CD4-positive, CD25-positive, alpha-beta regulatory T cell (primary cell): Measurements from ENCODE around the gene GFOD1. TPM values are rescaled to one million over a fixed set of nuclear protein-coding genes. Genes with fewer than 3 reads are reported as not detected.

Source experiments
- ATAC-seq, 2 donors: fragments of 150-1000 bp; cut with Tn5 transposase; one replicate each; pipeline ENCODE4 v1.10.0; 2021; ENCODE audit warnings: low read depth in 2 of 2, moderate number of reproducible peaks in 2 of 2, moderate library complexity in 1 of 2
- DNase-seq, 3 donors: peaks; one replicate each; pipeline versions ENCODE4 v3.0.0 to v3.0.0-alpha.2; 2012 to 2022; ENCODE audit warnings: mixed read lengths in 1 of 3
- H3K27ac ChIP-seq: one replicate; pipeline ENCODE4 v1.7.0; 2013; ENCODE audit warnings: mild to moderate bottlenecking, low read length; ENCODE audit not compliant: insufficient read depth, poor library complexity, severe bottlenecking
- H3K27me3 ChIP-seq: one replicate; pipeline ENCODE4 v1.7.0; 2013; ENCODE audit warnings: low read length; ENCODE audit not compliant: control insufficient read depth, insufficient read depth
- H3K36me3 ChIP-seq: one replicate; pipeline ENCODE4 v1.7.0; 2013; ENCODE audit warnings: mild to moderate bottlenecking, low read length, moderate library complexity; ENCODE audit not compliant: control insufficient read depth, insufficient read depth
- H3K4me1 ChIP-seq: 2 replicates; pipeline ENCODE4 v1.7.0; 2013; ENCODE audit warnings: mild to moderate bottlenecking, low read length; ENCODE audit not compliant: insufficient read depth, control insufficient read depth, poor library complexity, severe bottlenecking
- H3K4me3 ChIP-seq: one replicate; pipeline ENCODE4 v1.7.0; 2013; ENCODE audit warnings: low read depth, mild to moderate bottlenecking, low read length, moderate library complexity
- H3K9me3 ChIP-seq, 2 experiments: 1 replicate in 1 of 2; 2 replicates in 1 of 2; pipeline ENCODE4 v1.7.0; 2013; ENCODE audit warnings: low read length in 2 of 2, mild to moderate bottlenecking in 1 of 2, moderate library complexity in 1 of 2; ENCODE audit not compliant: control insufficient read depth in 2 of 2
- H3K27ac Mint-ChIP-seq, 3 donors: one replicate each; pipeline ENCODE4 v1.8.0; 2020 to 2022; ENCODE audit warnings: mild to moderate bottlenecking in 3 of 3, mixed read lengths in 3 of 3, moderate library complexity in 2 of 3
- H3K27me3 Mint-ChIP-seq: one replicate; pipeline ENCODE4 v1.8.0; 2022; ENCODE audit warnings: mild to moderate bottlenecking, mixed read lengths
- H3K36me3 Mint-ChIP-seq: one replicate; pipeline ENCODE4 v1.8.0; 2020; ENCODE audit warnings: mixed read lengths
- H3K4me1 Mint-ChIP-seq, 4 donors: one replicate each; pipeline ENCODE4 v1.8.0; 2020 to 2022; ENCODE audit warnings: mixed read lengths in 4 of 4, mild to moderate bottlenecking in 1 of 4
- H3K4me3 Mint-ChIP-seq, 4 donors: one replicate each; pipeline ENCODE4 v1.8.0; 2020 to 2022; ENCODE audit warnings: mild to moderate bottlenecking in 4 of 4, mixed read lengths in 4 of 4, moderate library complexity in 3 of 4
- H3K9me3 Mint-ChIP-seq, 7 donors: one replicate each; pipeline ENCODE4 v1.8.0; 2020 to 2022; ENCODE audit warnings: mixed read lengths in 7 of 7, mild to moderate bottlenecking in 3 of 7, moderate library complexity in 2 of 7
- polyA plus RNA-seq, 4 donors: library from polyadenylated mRNA; unstranded; fragments of 300-500 nt; fragmentation: Illumina TruSeq; gene quantifications; one replicate each; pipeline ENCODE4 v1.2.3, GENCODE V29; 2021
- total RNA-seq: library from RNA; stranded (reverse); gene quantifications from one replicate; pipeline ENCODE4 v1.2.3, GENCODE V29; 2022

GFOD1 gene
- total and polyA plus RNA-seq, 5 donors from 2014 or later, result 0.06 to 1.8 (median 0.17) TPM

GRCh38 chr6:13527671-13528056 is 40.3 kb upstream of the GFOD1 start:
- ATAC-seq, result no peak
- H3K9me3 ChIP-seq, result no peaks in the 10 kb centered on the region
- H3K36me3 ChIP-seq, result no peaks in the 10 kb centered on the region
- no peaks in the 10 kb centered on the region for H3K36me3 Mint-ChIP-seq
- H3K27ac Mint-ChIP-seq, result no peak overlapping the region
- no peak overlapping the region for H3K4me3 Mint-ChIP-seq
- H3K27ac ChIP-seq, result no peak overlapping the region
- H3K4me1 Mint-ChIP-seq, result peaks cover 0 to 21% (median 7%) of the 10 kb centered on the region in 4 donors
- no peak overlapping the region for H3K4me3 ChIP-seq
- no peaks in the 10 kb centered on the region for H3K27me3 ChIP-seq
- H3K4me1 ChIP-seq, result peaks cover 11% of the 10 kb centered on the region
- H3K27me3 Mint-ChIP-seq, result peaks cover 9% of the 10 kb centered on the region
- no peaks in the 10 kb centered on the region for H3K9me3 Mint-ChIP-seq
- DNase-seq, result no peak

- Histone ChIP-seq H3K4me3 (no peak overlapping the region), H3K4me1 (peaks cover 11% of the 10 kb centered on the region), H3K27ac (no peak overlapping the region), H3K27me3 (no peaks in the 10 kb centered on the region), H3K9me3 (no peaks in the 10 kb centered on the region), H3K36me3 (no peaks in the 10 kb centered on the region)
- Mint-ChIP-seq H3K4me3 (peak overlapping the region in 1 of 4 donors; percentile 51), H3K9me3 (no peaks in the 10 kb centered on the region), H3K27me3 (peaks cover 9% of the 10 kb centered on the region), H3K4me1 (peaks cover 0 to 21% (median 7%) of the 10 kb centered on the region in 4 donors), H3K36me3 (no peaks in the 10 kb centered on the region), H3K27ac (peak overlapping the region; percentile 33 to 74 (median 60))
- DNase-seq, result peak in 2 of 3 donors; percentile 42 to 84
- ATAC-seq, result peak; percentile 87 to 89
Measured at GRCh38 chr6:13526727-13527670, 39.6 kb upstream of the GFOD1 start.

- H3K4me3 Mint-ChIP-seq, result peak overlapping the region in 1 of 4 donors; percentile 51
- Histone ChIP-seq H3K9me3 (no peaks in the 10 kb centered on the region), H3K4me1 (peaks cover 11% of the 10 kb centered on the region), H3K4me3 (no peak overlapping the region), H3K36me3 (no peaks in the 10 kb centered on the region), H3K27me3 (no peaks in the 10 kb centered on the region), H3K27ac (no peak overlapping the region)
- no peak for ATAC-seq
- peaks cover 0 to 21% (median 7%) of the 10 kb centered on the region in 4 donors for H3K4me1 Mint-ChIP-seq
- H3K9me3 Mint-ChIP-seq, result no peaks in the 10 kb centered on the region
- no peaks in the 10 kb centered on the region for H3K36me3 Mint-ChIP-seq
- no peak for DNase-seq
- peaks cover 11% of the 10 kb centered on the region for H3K27me3 Mint-ChIP-seq
- H3K27ac Mint-ChIP-seq, result peak overlapping the region; percentile 33 to 66 (median 60)
Measured at GRCh38 chr6:13526357-13526726, 38.9 kb upstream of the GFOD1 start.

DNA sequence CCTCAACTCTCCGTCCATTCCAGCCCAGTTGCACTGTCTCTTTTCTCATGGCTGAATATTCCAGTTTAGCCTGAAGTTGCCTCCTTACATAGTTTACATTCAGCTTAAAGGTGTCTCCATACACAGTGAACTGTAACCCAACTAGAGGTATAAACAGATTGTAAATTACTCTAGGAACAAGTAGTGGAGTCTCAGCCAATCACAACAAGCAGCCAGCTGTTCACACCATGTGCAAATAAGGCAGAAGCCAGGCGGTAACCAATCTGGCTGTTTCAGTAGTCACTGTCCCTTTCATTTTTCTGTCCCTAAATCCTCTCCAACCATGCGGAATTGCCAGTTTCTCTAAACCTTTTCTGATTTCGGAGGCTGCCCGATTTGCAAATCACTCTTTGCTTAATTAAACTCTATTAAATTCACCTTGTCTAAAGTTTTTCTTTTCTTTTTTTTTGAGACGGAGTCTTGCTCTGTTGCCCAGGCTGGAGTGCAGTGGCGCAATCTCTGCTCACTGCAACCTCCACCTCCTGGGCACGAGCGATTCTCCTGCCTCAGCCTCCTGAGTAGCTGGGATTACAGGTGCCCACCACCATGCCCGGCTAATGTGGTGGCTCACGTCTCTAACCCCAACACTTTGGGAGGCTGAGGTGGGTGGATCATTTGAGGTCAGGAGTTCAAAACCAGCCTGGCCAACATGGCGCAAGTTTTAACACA is 37.6 kb upstream of the GFOD1 start:
- Histone ChIP-seq H3K9me3 (no peaks in the 10 kb centered on the region), H3K27ac (no peak overlapping the region), H3K36me3 (no peaks in the 10 kb centered on the region), H3K4me1 (peaks cover 11% of the 10 kb centered on the region), H3K4me3 (no peak overlapping the region), H3K27me3 (no peaks in the 10 kb centered on the region)
- peaks cover 0 to 21% (median 7%) of the 10 kb centered on the region in 4 donors for H3K4me1 Mint-ChIP-seq
- DNase-seq, result no peak
- no peaks in the 10 kb centered on the region for H3K36me3 Mint-ChIP-seq
- no peak overlapping the region for H3K4me3 Mint-ChIP-seq
- peaks cover 18% of the 10 kb centered on the region for H3K27me3 Mint-ChIP-seq
- H3K27ac Mint-ChIP-seq, result peak overlapping the region in 1 of 3 donors; percentile 33
- no peaks in the 10 kb centered on the region for H3K9me3 Mint-ChIP-seq
- ATAC-seq, result no peak

GRCh38 chr6:13523826-13524622 is 36.6 kb upstream of the GFOD1 start:
- H3K36me3 ChIP-seq, result no peaks in the 10 kb centered on the region
- H3K9me3 ChIP-seq, result no peaks in the 10 kb centered on the region
- DNase-seq (no peak), ATAC-seq (no peak)
- Mint-ChIP-seq H3K4me3 (no peak overlapping the region), H3K36me3 (no peaks in the 10 kb centered on the region), H3K9me3 (no peaks in the 10 kb centered on the region), H3K4me1 (peaks cover 0 to 21% (median 7%) of the 10 kb centered on the region in 4 donors), H3K27me3 (peaks cover 24% of the 10 kb centered on the region), H3K27ac (peak overlapping the region in 1 of 3 donors; percentile 4)
- no peak overlapping the region for H3K27ac ChIP-seq
- H3K4me3 ChIP-seq, result no peak overlapping the region
- peaks cover 11% of the 10 kb centered on the region for H3K4me1 ChIP-seq
- H3K27me3 ChIP-seq, result no peaks in the 10 kb centered on the region

DNA sequence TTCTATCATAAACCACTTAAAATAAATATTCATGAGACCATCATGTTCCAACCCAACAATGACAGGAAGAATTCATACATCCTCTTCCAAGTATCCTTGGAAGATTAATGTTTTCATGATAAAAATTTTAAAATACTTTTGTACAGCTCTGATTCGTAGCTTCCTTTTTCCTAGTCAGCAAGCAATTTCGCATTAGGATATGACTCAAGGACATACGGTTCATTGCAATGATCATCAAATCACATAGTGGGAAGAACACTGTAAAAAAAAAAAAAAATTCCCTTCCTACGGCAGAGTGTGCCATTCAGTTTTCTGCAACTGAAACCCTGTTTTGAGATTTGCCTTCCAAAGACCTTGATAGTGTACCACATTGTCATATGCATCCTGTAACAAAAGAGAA is 35.3 kb upstream of the GFOD1 start:
- ATAC-seq (no peak), DNase-seq (no peak)
- Histone ChIP-seq H3K9me3 (no peaks in the 10 kb centered on the region), H3K4me1 (peaks cover 11% of the 10 kb centered on the region), H3K27me3 (no peaks in the 10 kb centered on the region), H3K27ac (no peak overlapping the region), H3K4me3 (no peak overlapping the region), H3K36me3 (no peaks in the 10 kb centered on the region)
- H3K9me3 Mint-ChIP-seq, result no peaks in the 10 kb centered on the region
- no peak overlapping the region for H3K27ac Mint-ChIP-seq
- no peaks in the 10 kb centered on the region for H3K36me3 Mint-ChIP-seq
- H3K4me1 Mint-ChIP-seq, result peaks cover 0 to 20% (median 6%) of the 10 kb centered on the region in 4 donors
- H3K4me3 Mint-ChIP-seq, result no peak overlapping the region
- peaks cover 28% of the 10 kb centered on the region for H3K27me3 Mint-ChIP-seq

DNA sequence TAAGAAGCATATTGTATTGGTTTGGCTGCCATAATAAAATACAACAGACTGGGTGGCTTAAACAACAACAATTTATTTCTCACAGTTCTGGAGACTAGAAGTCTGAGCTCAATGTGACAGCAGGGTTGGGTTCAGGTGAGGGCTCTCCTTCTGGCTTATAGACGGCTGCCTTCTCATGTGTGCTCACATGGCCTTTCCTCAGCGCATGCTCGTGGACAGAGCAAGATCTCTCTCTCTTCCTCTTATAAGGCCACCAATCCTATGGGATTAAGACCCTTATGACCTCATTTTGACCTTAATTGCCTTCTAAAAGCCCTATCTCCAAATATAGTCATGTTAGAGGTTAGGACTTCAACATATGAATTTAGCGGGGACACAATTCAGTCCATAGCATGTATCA is 32.4 kb upstream of the GFOD1 start:
- no peaks in the 10 kb centered on the region for H3K36me3 Mint-ChIP-seq
- peaks cover 28% of the 10 kb centered on the region for H3K27me3 Mint-ChIP-seq

More for the DNA sequence above, 32.4 kb upstream of the GFOD1 start:
- H3K9me3 ChIP-seq, result no peaks in the 10 kb centered on the region
- no peak overlapping the region for H3K27ac ChIP-seq
- DNase-seq, result no peak
- Mint-ChIP-seq H3K4me3 (no peak overlapping the region), H3K27ac (no peak overlapping the region), H3K9me3 (no peaks in the 10 kb centered on the region), H3K4me1 (no peaks in the 10 kb centered on the region)
- no peaks in the 10 kb centered on the region for H3K36me3 ChIP-seq
- no peaks in the 10 kb centered on the region for H3K4me1 ChIP-seq
- H3K27me3 ChIP-seq, result no peaks in the 10 kb centered on the region
- no peak overlapping the region for H3K4me3 ChIP-seq
- no peak for ATAC-seq
